ENCODE measurements around the gene MYL7. TPM values are rescaled to one million over a fixed set of nuclear protein-coding genes. Genes with fewer than 3 reads are reported as not detected.

MYL7 gene
- total and polyA plus RNA-seq, 7 donors = 0.15 to 1.7 (median 0.98) TPM; not detected in 3

- Histone ChIP-seq H3K4me1 (peaks cover 25% of the 10 kb centered on the region), H3K36me3 (ENCODE audit: insufficient read depth in 1 of 2, low read depth in 1 of 2) (peaks cover 0 to 22% of the 10 kb centered on the region in 2 donors), H3K9me3 (no peaks in the 10 kb centered on the region), H3K4me3 (peak within 1 kb of the TSS; percentile 89), H3K27me3 (ENCODE audit: insufficient read depth in 3 of 3, low read length in 2 of 3) (no peaks in the 10 kb centered on the region), H3K27ac (peak within 1 kb of the TSS; percentile 93)
- 0 to 1% (median 1%) methylated on average over 47 to 86 of the region's 86 CpGs for WGBS, 3 donors
- TF ChIP-seq, protein P1, sequence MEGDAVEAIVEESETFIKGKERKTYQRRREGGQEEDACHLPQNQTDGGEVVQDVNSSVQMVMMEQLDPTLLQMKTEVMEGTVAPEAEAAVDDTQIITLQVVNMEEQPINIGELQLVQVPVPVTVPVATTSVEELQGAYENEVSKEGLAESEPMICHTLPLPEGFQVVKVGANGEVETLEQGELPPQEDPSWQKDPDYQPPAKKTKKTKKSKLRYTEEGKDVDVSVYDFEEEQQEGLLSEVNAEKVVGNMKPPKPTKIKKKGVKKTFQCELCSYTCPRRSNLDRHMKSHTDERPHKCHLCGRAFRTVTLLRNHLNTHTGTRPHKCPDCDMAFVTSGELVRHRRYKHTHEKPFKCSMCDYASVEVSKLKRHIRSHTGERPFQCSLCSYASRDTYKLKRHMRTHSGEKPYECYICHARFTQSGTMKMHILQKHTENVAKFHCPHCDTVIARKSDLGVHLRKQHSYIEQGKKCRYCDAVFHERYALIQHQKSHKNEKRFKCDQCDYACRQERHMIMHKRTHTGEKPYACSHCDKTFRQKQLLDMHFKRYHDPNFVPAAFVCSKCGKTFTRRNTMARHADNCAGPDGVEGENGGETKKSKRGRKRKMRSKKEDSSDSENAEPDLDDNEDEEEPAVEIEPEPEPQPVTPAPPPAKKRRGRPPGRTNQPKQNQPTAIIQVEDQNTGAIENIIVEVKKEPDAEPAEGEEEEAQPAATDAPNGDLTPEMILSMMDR (IDR thresholded peaks at IDR 0.05) = no peak
- DNase-seq (peak; percentile 99), ATAC-seq (peak; percentile 96 to 98 (median 96))
- intact Hi-C loops (cut with DNase I) = loop anchor here (5.0 kb wide), 2 partner anchors 36 to 41 kb away; partner anchors contain the start of gene POLM (in 1 of the 2)
These were observed 17.7 kb downstream of the MYL7 start, which contains the start of gene POLD2 for GRCh38 chr7:44123190-44124003. TSS of gene POLD2 (minus strand) at chr7:44123548. CDS start at chr7:44122053, 1,495 bp downstream.

DNA sequence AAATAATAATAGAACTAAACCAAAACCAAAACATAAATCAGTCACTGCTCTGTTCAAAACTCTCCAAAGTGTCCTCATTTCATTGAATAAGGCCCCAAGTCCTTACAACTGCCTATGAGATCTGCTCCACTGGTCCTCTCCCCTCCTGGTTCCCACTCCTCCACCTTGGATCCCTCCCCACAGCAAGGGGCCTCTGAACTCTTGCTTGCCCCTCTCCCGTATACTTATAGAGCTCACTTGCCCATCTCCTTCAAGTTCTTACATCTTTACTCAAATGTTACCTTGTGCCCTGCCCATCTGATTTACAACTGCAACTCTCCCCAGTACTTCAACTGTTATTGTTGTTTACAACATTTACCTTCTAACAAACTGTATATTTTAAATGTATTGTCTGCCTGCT lies 18.6 kb downstream of the MYL7 start:
- peak overlapping the region; percentile 89 for H3K4me3 ChIP-seq
- H3K27me3 ChIP-seq (ENCODE audit: insufficient read depth in 3 of 3, low read length in 2 of 3) = no peaks in the 10 kb centered on the region
- ATAC-seq = no peak
- intact Hi-C loops (cut with DNase I) = loop anchor here (5.0 kb wide), 2 partner anchors 35 to 40 kb away; partner anchors contain the start of gene POLM (in 1 of the 2)
- H3K36me3 ChIP-seq (ENCODE audit: insufficient read depth in 1 of 2, low read depth in 1 of 2) = peaks cover 0 to 30% of the 10 kb centered on the region in 2 donors
- 35 to 65% (median 45%) methylated on average over 1 of the region's 1 CpG for WGBS, 3 donors
- peaks cover 25% of the 10 kb centered on the region for H3K4me1 ChIP-seq
- peak in 1 of 2 donors; percentile 17 for DNase-seq
- TF ChIP-seq, protein P1 (IDR thresholded peaks at IDR 0.05) = no peak
- peak overlapping the region; percentile 93 for H3K27ac ChIP-seq
- no peaks in the 10 kb centered on the region for H3K9me3 ChIP-seq

GRCh38 chr7:44121761-44122420 lies 19.2 kb downstream of the MYL7 start:
- DNase-seq (peak; percentile 12 to 28), ATAC-seq (peak in 3 of 4 donors; percentile 16 to 34 (median 23))
- Histone ChIP-seq H3K27me3 (ENCODE audit: insufficient read depth in 3 of 3, low read length in 2 of 3) (no peaks in the 10 kb centered on the region), H3K27ac (peak overlapping the region; percentile 93), H3K36me3 (ENCODE audit: insufficient read depth in 1 of 2, low read depth in 1 of 2) (peaks cover 0 to 37% of the 10 kb centered on the region in 2 donors), H3K4me3 (peak overlapping the region; percentile 89), H3K9me3 (no peaks in the 10 kb centered on the region), H3K4me1 (peaks cover 25% of the 10 kb centered on the region)
- WGBS, 3 donors = 55 to 67% (median 56%) methylated on average over 12 of the region's 12 CpGs
- intact Hi-C loops (cut with DNase I) = loop anchor here (5.0 kb wide), 2 partner anchors 35 to 40 kb away; partner anchors contain the start of gene POLM (in 1 of the 2)
- TF ChIP-seq, protein P1 (IDR thresholded peaks at IDR 0.05) = no peak

- no peak for ATAC-seq
- Histone ChIP-seq H3K9me3 (no peaks in the 10 kb centered on the region), H3K27me3 (ENCODE audit: insufficient read depth in 3 of 3, low read length in 2 of 3) (no peaks in the 10 kb centered on the region), H3K36me3 (ENCODE audit: insufficient read depth in 1 of 2, low read depth in 1 of 2) (peaks cover 0 to 51% of the 10 kb centered on the region in 2 donors), H3K27ac (no peak overlapping the region), H3K4me3 (no peak overlapping the region), H3K4me1 (peaks cover 29% of the 10 kb centered on the region)
- no peak for DNase-seq
- WGBS, 3 donors = 79 to 84% (median 82%) methylated on average over 6 of the region's 6 CpGs
- intact Hi-C loops (cut with DNase I) = loop anchor here (5.0 kb wide), 2 partner anchors 33 to 38 kb away; partner anchors contain the start of gene POLM (in 1 of the 2)
- TF ChIP-seq, protein P1 (IDR thresholded peaks at IDR 0.05) = no peak
These were observed 20.7 kb downstream of the MYL7 start for GRCh38 chr7:44120395-44120794.
